IPS-18a (cell line): ENCODE data around the gene CALN1.
"Not testable (repeated sequence)": the region's sequence is repeated elsewhere in the genome, so short reads cannot be mapped to it uniquely, and the experiment has no call there.

ENCODE experiments used
- H3K27ac ChIP-seq: one replicate; pipeline ENCODE4 v1.5.1; 2013; ENCODE audit warnings: low read length
- H3K27me3 ChIP-seq: one replicate; pipeline ENCODE4 v1.6.1; 2013; ENCODE audit warnings: mild to moderate bottlenecking, low read length; ENCODE audit not compliant: control insufficient read depth, insufficient read depth
- H3K36me3 ChIP-seq: one replicate; pipeline ENCODE4 v1.6.1; 2013; ENCODE audit warnings: low read depth, low read length; ENCODE audit not compliant: control insufficient read depth
- H3K4me1 ChIP-seq: one replicate; pipeline ENCODE4 v1.6.1; 2013; ENCODE audit warnings: low read depth, low read length; ENCODE audit not compliant: control insufficient read depth
- H3K4me3 ChIP-seq: one replicate; pipeline ENCODE4 v1.5.1; 2013; ENCODE audit warnings: low read length
- H3K9ac ChIP-seq: one replicate; pipeline ENCODE4 v1.6.1; 2013; ENCODE audit warnings: mild to moderate bottlenecking, low read length, moderate library complexity
- H3K9me3 ChIP-seq: one replicate; pipeline ENCODE4 v1.6.1; 2013; ENCODE audit warnings: low read depth, low read length; ENCODE audit not compliant: control insufficient read depth

CALN1 gene

GRCh38 chr7:72406820-72407403 lies 5.2 kb downstream of the CALN1 start:
- Histone ChIP-seq H3K4me3 (no peak overlapping the region), H3K9ac (no peak overlapping the region), H3K9me3 (no peaks in the 10 kb centered on the region), H3K4me1 (no peaks in the 10 kb centered on the region), H3K36me3 (no peaks in the 10 kb centered on the region), H3K27ac (no peak overlapping the region), H3K27me3 (no peaks in the 10 kb centered on the region)

- H3K27me3 ChIP-seq: no peaks in the 10 kb centered on the region
- H3K9ac ChIP-seq: no peak overlapping the region
- H3K36me3 ChIP-seq: no peaks in the 10 kb centered on the region
- no peak overlapping the region for H3K27ac ChIP-seq
- H3K4me3 ChIP-seq: no peak overlapping the region
- H3K4me1 ChIP-seq: no peaks in the 10 kb centered on the region
- H3K9me3 ChIP-seq: no peaks in the 10 kb centered on the region
Measured at GRCh38 chr7:72405871-72406270, 6.3 kb downstream of the CALN1 start.

GRCh38 chr7:72405418-72405817 lies 6.7 kb downstream of the CALN1 start:
- H3K9me3 ChIP-seq: no peaks in the 10 kb centered on the region
- H3K27me3 ChIP-seq: no peaks in the 10 kb centered on the region
- no peaks in the 10 kb centered on the region for H3K36me3 ChIP-seq
- no peak overlapping the region for H3K27ac ChIP-seq
- H3K4me3 ChIP-seq: no peak overlapping the region
- no peak overlapping the region for H3K9ac ChIP-seq
- H3K4me1 ChIP-seq: no peaks in the 10 kb centered on the region

- Histone ChIP-seq H3K36me3 (no peaks in the 10 kb centered on the region), H3K4me3 (no peak overlapping the region), H3K27ac (no peak overlapping the region), H3K27me3 (no peaks in the 10 kb centered on the region), H3K9me3 (no peaks in the 10 kb centered on the region), H3K9ac (no peak overlapping the region), H3K4me1 (no peaks in the 10 kb centered on the region)
Measured at GRCh38 chr7:72404743-72405142, 7.4 kb downstream of the CALN1 start.

DNA sequence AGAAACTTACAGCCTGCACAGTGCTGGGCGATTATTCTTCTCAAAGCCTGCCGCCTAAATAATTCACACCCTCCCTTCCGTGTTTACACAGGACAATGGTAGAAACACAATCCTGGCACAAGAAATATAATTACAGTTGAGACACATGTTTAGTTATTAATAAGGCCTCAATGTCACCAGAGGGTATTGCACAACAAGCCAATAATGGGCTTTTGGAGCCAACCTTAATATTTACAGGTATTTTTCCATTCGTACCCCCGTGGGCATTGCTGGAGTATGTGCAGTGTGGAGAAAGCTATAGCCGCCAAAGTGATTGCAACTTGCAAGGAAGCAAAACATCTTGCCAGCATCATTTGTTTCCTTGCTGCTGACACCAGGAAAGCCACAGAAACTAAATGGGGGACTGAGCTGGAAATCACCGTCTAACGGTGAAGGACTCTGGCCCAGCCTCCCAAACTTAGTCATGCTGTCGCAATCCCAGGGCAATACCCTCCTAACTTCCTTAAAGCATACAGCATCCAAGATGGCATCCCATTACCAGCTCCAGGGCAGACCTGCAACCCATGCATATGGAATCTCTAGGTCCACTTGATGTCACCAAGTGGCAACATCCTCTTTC lies 8.6 kb downstream of the CALN1 start:
- no peak overlapping the region for H3K9ac ChIP-seq
- no peak overlapping the region for H3K27ac ChIP-seq
- no peaks in the 10 kb centered on the region for H3K27me3 ChIP-seq
- no peaks in the 10 kb centered on the region for H3K9me3 ChIP-seq
- H3K4me3 ChIP-seq: no peak overlapping the region
- H3K4me1 ChIP-seq: no peaks in the 10 kb centered on the region
- H3K36me3 ChIP-seq: no peaks in the 10 kb centered on the region

- Histone ChIP-seq H3K27ac (no peak overlapping the region), H3K9me3 (no peaks in the 10 kb centered on the region), H3K4me1 (no peaks in the 10 kb centered on the region), H3K9ac (no peak overlapping the region), H3K36me3 (no peaks in the 10 kb centered on the region), H3K4me3 (no peak overlapping the region), H3K27me3 (no peaks in the 10 kb centered on the region)
Measured at GRCh38 chr7:72394016-72394415, 18.1 kb downstream of the CALN1 start.

GRCh38 chr7:72391821-72392377 lies 20.2 kb downstream of the CALN1 start:
- Histone ChIP-seq H3K4me3 (no peak overlapping the region), H3K27ac (no peak overlapping the region), H3K27me3 (no peaks in the 10 kb centered on the region), H3K36me3 (no peaks in the 10 kb centered on the region), H3K9ac (no peak overlapping the region), H3K4me1 (no peaks in the 10 kb centered on the region), H3K9me3 (no peaks in the 10 kb centered on the region)

GRCh38 chr7:72386118-72386517 lies 26.0 kb downstream of the CALN1 start:
- H3K27ac ChIP-seq: no peak overlapping the region
- no peaks in the 10 kb centered on the region for H3K27me3 ChIP-seq
- no peak overlapping the region for H3K9ac ChIP-seq

DNA sequence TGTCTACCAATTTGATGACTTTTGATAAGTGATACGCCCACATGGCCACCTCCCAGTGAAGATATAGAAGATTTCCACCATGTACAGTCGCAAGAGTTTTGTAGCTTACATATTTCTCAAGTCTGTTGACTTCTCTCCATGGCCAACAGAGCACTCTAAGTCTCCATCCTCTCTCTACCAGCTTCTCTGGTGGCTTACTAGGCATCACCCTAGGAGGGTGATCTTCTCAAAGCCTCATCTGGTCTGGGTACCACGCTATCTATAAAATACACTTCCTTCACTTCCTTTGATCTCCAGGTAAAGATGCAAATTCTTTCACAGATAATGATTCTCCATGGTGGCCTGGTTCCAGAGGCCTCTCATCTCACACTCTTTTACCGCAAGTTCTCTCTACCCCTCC lies 49.9 kb downstream of the CALN1 start:
- H3K9me3 ChIP-seq: no peaks in the 10 kb centered on the region
- H3K4me1 ChIP-seq: no peaks in the 10 kb centered on the region
- H3K9ac ChIP-seq: no peak overlapping the region
- no peaks in the 10 kb centered on the region for H3K27me3 ChIP-seq
- H3K36me3 ChIP-seq: no peaks in the 10 kb centered on the region
- H3K27ac ChIP-seq: no peak overlapping the region
- H3K4me3 ChIP-seq: no peak overlapping the region

More at GRCh38 chr7:72386118-72386517, 26.0 kb downstream of the CALN1 start:
- H3K4me1 ChIP-seq: no peaks in the 10 kb centered on the region
- H3K4me3 ChIP-seq: no peak overlapping the region
- H3K9me3 ChIP-seq: no peaks in the 10 kb centered on the region
- no peaks in the 10 kb centered on the region for H3K36me3 ChIP-seq

GRCh38 chr7:72345208-72345727 lies 66.9 kb downstream of the CALN1 start:
- no peaks in the 10 kb centered on the region for H3K36me3 ChIP-seq

GRCh38 chr7:72343991-72344390 lies 68.1 kb downstream of the CALN1 start:
- H3K27me3 ChIP-seq: no peaks in the 10 kb centered on the region
- peaks cover 15% of the 10 kb centered on the region for H3K4me1 ChIP-seq

More at GRCh38 chr7:72345208-72345727, 66.9 kb downstream of the CALN1 start:
- no peak overlapping the region for H3K9ac ChIP-seq
- H3K27ac ChIP-seq: no peak overlapping the region
- H3K9me3 ChIP-seq: no peaks in the 10 kb centered on the region
- H3K4me3 ChIP-seq: no peak overlapping the region
- peaks cover 20% of the 10 kb centered on the region for H3K4me1 ChIP-seq
- H3K27me3 ChIP-seq: no peaks in the 10 kb centered on the region

DNA sequence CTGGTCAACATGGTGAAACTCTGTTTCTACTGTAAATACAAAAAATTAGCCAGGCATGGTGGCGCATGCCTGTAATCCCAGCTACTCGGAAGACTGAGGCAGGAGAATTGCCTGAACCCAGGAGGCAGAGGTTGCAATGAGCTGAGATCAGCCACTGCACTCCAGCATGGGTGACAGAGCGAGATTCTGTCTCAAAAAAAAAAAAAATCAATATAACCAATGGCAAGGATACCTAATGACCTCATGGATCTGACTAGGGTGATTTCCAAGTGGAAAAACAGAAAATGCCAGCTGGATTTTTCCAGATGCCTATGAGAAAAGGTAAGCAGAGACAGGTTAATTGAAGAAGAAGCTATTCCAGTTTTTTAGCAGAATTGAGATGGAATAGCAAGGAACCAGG lies 68.8 kb downstream of the CALN1 start:
- H3K4me3 ChIP-seq: not testable (repeated sequence)

More at GRCh38 chr7:72343991-72344390, 68.1 kb downstream of the CALN1 start:
- H3K4me3 ChIP-seq: no peak overlapping the region
- H3K9ac ChIP-seq: no peak overlapping the region
- H3K9me3 ChIP-seq: no peaks in the 10 kb centered on the region
- no peaks in the 10 kb centered on the region for H3K36me3 ChIP-seq
- no peak overlapping the region for H3K27ac ChIP-seq

More for the DNA sequence above, 68.8 kb downstream of the CALN1 start:
- H3K9ac ChIP-seq, H3K27me3 ChIP-seq, H3K4me1 ChIP-seq, H3K36me3 ChIP-seq, H3K27ac ChIP-seq, H3K9me3 ChIP-seq: not testable (repeated sequence)
